AG20443 (cell line): ENCODE data around the gene SRRM3.
"Not testable (repeated sequence)": the region's sequence is repeated elsewhere in the genome, so short reads cannot be mapped to it uniquely, and the experiment has no call there.

Experiments used
- DNase-seq: peaks from one replicate; pipeline ENCODE4 v3.0.0; 2012; ENCODE audit warnings: low spot score, mixed read lengths

SRRM3 gene, protein sequence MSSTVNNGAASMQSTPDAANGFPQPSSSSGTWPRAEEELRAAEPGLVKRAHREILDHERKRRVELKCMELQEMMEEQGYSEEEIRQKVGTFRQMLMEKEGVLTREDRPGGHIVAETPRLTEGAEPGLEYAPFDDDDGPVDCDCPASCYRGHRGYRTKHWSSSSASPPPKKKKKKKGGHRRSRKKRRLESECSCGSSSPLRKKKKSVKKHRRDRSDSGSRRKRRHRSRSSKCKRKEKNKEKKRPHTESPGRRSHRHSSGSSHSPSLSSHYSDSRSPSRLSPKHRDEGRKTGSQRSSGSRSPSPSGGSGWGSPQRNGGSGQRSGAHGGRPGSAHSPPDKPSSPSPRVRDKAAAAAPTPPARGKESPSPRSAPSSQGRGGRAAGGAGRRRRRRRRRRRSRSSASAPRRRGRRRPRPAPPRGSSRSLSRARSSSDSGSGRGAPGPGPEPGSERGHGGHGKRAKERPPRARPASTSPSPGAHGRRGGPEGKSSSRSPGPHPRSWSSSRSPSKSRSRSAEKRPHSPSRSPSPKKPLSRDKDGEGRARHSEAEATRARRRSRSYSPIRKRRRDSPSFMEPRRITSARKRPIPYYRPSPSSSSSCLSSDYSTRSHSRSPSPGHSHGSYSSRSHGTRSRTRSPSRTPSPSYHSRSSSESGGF

DNA sequence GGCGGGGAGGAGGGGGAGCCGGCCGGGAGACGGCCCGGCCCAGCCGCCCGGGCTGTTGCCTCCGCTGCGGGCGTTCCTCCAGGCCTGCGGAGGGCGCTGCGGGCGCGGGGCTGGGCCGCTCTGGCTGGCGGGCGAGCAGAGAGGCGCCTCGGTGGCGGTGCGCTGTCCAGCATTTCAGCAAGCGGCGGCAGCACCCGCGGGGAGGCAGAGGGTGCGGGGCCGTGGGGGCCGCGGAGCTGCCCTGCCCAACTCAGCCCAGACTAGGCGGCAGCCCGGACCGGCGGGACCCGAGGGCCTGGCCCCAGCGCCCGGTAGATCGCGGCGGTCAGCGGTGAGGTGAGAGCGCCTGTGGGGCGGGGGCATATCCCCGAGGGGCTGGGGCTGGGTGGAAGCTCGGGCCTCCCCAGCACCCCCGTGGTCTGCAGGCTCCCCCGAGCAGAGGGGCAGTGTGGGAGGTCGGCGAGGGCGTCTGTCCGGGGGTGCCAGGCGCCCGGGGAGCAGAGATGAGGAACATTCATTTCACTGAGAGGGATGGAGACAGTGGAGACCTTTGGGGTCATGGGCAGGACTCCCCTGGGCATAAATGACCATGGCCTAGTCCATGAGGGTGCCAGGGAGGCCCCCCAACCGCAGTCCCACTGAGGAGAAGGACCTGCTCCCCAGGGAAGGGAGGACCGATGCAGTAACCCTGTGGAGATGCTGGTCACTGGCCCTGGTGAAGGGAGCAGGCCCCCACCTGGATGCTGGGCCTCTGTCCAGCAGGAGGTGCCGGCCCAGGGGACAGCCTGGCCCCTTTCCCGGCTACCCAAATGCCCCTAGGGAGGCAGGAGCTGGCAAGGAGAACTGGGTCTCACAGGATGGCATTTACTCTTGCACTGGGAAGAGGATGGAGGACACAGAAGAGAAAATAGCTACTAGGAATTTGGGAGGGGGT is at the start of gene SRRM3:
SRRM3 (plus strand) TSS at position 165 of the 934 bp plus-strand sequence. CDS start 33,171 bp downstream, outside the sequence.
- DNase-seq = peak; percentile 94

DNA sequence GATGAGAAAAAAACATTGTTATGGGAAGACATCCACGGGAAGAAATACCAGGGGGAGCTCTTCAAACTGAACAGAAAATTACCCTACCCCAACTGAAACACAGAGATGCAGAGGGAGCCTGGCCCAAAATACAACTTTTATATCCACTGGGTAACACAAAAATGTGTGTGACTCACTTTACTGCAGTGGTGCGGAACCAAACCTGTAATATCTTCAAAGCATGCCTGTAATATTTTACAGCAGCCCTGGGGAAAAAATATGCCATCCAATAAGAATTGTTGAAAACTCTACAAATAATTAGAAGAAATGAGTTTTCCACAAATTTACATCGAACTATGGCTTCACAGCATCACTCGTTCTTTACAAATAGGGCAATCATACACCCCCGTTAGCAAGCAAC is 49.8 kb upstream of the SRRM3 start:
- no peak for DNase-seq

DNA sequence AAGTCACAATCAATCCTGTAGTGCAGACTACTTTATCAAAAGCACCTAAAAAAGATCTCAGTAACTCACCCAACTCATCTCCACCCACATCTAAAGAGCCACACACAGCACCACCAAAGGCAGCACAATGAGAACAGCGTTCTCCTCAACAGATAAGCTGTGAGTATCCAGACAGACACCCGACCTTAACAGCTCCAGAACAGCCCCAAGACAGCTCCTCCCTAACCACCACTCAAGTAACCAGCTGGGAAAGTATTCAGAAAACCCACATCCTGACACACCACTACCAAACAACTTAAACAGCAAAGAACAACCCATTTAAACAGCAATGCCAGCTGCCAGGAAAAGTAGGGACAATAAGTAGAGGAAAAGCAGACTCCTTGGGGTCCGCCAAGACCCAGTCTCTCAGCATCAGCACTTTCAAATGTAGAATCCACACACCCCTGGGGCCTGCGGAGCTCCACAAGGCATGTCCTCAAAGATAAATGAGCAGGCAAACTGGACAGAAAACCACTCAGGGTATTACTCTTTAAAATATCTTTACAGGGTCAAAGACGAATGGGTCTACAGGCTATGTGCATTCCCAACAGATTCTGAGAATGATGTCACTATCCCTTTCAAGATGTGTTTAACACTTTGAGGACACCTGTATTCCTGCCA is 48.0 kb upstream of the SRRM3 start:
- not testable (repeated sequence) for DNase-seq

DNA sequence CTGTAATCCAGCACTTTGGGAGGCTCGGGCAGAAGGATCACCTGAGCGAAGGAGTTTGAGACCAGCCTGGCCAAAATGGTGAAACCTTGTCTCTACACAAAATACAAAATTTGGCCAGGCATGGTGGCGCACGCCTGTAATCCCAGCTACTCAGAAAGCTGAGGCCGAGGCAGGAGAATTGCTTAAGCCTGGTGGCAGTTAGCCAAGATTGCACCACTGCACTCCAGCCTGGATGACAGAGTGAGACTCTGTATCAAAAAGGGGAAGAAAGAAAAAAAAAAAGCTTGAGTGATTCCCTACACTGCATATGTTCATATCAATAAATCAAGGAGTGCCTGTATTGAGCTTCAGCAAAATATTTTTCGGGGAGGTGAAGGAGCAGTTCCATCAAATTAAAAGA is 45.8 kb upstream of the SRRM3 start:
- no peak for DNase-seq

DNA sequence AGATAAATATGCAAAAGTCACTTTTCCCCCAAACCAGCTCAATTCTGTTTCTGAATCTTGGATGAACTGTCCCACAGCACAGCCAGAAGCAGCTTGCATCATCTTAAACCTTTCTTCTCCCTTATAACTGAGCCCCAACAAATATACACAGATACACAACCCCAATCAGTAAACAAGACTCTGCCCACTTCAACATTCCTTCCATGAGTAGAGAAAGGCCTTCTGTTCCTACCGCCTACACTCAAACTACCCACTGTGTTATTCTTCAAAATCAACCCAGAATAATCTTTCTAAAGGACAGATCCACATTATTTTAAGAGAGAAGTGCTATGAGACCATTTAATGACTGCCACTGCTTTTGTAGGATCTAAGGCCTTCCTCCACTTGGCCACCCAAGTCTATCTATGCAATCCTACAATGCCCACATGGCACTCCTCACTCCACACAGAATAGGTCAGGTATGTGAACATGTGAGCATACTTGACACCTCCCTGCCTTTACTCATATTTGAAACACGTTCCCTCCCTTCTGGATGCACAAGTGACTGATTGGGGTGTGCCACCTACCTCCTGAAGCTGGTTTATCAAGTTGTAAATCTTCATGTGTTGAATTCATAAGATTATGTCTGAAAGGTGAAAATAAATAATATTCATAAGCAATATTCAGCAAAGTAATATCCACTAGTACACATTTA is 44.6 kb upstream of the SRRM3 start:
- DNase-seq = not testable (repeated sequence)

DNA sequence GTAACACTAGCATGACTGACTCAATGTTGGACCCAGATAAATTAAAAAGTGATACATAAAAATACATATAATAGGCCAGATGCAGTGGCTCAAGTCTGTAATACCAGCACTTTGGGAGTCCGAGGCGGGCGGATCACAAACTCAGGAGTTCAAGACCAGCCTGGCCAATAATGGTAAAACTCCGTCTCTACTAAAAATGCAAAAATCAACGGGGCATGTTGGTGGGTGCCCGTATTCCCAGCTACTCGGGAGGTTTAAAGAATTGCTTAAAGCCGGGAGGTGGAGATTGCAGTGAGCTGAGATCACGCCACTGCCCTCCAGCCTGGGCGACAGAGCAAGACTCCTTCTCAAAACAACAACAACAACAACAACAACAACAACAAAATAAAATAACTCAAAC is 43.3 kb upstream of the SRRM3 start:
- DNase-seq = not testable (repeated sequence)

DNA sequence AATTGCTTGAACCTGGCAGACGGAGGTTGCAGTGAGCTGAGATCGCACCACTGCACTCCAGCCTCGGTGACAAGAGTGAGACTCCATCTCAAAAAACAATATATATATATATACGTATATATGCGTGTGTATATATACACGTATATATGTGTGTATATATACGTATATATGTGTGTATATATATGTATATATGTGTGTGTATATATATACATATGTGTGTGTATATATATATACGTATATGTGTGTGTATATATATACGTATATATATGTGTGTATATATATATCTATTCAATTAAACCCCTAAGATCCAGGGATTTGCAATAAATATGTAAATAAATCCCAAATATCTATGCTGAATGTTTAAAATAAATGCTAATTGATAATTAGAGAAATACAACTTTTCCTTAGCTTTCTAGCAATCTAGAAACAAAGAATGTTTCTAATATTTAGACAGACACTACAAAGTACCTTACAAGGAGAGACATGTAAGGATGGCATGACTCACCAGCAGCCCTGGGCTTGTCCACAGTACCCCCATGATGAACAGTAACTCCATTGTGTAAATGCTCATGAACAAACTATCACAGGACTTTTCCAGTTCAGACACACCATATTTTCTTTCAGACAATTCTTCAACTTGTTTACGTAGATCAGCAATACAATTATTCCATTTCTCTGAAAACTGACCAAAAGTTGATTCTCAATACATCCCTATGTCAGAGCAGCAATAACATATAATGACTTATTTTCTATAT is 39.1 kb upstream of the SRRM3 start:
- DNase-seq = not testable (repeated sequence)

DNA sequence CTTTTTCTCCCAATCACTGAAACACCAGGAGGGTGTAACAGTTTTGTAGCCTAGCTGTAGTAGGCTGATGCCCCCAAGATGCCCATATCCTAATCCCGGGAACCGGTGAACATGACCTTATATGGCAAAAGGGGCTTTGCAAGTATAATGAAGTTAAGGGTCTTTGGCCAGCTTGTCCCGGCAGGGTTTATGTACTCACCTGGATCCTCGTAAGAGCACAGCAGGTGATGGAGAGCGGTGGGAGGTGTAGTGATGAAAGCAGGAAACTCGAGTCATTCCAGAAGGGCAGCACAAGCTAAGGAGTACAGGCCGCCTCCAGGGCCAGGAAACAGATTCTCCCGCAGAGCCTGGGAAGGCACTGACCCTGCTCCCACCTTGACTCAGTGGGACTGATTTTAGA is 37.9 kb upstream of the SRRM3 start:
- not testable (repeated sequence) for DNase-seq

DNA sequence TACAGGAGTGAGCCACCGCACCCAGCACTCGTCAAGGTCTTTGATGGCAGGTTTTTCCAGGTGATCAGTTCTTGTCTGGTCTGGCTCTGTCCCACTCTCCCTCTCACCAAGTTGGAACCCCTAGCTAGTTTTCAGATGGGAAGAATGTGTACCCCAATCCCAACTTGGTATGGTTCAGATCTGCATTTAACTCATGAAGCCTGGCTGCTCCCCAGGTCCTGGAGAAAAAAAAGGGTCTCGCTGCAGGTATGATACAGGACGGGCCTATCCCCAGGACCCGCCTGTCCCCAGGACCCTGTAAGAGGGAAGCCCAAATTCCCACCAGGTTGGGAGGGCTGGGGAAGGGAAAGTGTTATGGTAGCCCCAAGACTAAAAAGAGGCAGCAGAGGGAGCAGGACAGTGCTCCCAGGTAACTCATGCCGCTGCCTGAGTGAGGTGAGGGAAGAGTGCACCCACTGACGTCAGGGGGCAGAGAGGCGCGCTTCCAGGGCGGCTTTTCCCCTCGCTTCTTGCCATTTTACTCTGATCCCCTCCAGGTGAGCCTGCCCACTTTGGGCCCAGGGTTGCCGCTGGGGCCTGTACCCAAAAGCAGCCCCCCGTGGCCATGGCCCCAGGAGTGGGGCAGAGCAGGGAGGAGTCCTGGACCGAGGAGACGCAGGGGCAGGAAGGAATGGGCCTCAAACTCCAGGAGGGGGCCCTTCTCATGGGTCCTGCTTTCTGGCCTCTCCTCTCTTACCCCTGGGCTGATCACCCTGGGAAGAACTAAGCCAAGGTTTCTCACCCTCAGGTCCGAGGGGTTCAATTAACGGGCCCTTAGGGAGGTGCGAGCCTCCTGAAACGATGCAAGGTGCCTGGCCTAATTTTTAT is 36.4 kb upstream of the SRRM3 start:
- no peak for DNase-seq

DNA sequence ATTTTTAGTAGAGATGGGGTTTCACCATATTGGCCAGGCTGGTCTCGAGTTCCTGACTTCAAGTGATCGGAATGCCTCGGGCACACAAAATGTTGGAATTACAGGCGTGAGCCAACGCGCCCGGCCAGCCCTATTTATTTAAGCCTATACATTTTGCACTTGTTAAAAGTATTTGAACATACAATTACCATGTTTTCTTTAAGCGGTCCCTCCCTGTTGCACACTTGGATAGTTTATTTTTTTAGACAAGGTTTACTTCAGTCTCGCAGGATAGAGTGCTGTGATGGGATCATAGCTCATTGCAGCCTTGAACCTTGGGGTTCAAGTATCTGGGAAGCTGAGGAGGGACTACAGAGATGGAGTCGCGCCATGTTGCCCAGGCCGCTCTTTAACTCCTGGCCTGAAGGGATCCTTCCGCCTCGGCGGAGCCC is 35.7 kb upstream of the SRRM3 start:
- DNase-seq = no peak

DNA sequence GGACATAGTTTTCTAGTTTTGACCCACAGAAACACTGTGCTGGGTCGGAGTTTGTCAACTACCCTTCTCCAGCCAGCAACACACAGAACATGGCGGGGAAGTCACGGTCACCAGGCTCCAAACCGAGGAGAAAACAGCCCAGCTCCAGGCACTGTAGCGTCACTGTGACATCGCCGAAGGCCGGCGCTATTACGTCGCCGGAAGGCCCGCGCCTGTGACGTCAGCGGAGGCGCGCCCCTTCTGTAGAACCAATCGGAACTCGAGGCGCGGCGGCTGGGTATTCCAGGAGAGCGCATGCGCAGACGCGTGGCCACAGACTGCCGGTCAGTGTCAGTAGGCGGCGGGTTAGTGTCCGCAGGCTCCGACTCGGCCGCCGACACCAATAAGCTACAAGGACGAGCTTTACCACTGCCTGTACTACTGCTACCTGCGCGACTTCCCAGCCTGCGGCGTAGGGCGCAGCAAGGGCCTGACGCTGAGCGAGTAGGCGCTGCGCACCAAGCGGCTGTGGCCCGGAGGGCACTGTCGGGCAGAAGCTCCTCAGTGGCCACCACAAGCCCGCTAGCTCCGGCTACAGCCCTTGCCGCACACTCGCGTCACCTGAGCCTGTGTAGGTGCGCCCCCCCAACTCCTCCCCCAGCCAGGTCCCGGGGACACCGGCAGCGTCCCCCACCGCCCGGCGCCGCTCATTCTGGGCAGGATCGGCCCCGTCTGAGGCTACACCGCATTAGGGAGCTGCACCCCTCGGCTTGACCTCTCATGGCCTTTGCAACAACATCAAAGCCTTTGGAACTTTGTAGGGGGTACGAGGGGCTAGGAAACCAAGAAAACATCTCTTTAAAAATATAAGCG is 35.1 kb upstream of the SRRM3 start:
- DNase-seq = peak; percentile 99

DNA sequence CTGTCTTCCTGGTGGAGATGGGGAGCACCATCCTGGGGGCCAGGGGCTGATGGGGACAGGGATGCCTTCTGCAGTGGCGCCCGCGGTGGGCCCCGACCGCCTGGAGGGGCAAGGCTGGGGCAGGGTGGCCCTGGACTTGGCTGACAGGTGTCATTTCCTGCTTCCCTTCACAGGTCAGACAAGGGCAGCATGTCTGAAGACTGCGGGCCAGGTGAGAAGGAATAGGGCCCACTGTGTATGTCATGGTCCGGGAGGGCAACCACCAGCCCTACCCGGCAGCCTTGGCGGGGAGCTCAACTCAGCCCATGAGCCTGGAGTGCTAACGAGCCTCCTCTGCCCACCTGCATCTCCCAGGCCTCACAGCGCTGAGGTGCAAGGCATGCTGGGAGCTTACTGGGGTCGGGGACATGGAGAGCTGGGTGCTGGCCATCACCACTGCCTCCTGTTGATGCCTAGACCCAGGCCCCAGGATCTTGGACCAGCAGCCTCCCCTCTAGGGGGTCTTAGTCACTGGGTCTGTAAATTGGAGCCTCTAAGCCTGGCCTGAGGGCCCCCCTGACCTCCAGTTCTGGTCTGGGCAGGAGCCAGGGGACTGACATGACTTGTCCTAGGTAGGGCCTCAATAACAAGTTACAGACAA is 28.0 kb upstream of the SRRM3 start:
- DNase-seq = no peak

DNA sequence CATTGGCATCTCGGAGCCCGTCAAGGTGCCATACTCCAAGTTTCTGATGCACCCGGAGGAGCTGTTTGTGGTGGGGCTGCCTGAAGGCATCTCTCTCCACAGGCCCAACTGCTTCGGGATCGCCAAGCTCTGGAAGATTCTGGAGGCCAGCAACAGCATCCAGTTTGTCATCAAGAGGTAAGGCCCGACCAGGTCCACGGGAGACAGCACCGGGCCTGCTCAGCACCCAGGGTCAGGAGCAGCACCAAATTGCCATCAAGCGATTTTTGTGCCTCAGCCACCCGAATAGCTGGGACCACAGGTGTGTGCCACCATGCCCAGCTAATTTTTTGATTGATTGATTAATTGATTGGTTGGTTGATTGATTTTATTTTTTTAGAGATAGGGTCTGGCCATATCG is 24.7 kb upstream of the SRRM3 start:
- not testable (repeated sequence) for DNase-seq

DNA sequence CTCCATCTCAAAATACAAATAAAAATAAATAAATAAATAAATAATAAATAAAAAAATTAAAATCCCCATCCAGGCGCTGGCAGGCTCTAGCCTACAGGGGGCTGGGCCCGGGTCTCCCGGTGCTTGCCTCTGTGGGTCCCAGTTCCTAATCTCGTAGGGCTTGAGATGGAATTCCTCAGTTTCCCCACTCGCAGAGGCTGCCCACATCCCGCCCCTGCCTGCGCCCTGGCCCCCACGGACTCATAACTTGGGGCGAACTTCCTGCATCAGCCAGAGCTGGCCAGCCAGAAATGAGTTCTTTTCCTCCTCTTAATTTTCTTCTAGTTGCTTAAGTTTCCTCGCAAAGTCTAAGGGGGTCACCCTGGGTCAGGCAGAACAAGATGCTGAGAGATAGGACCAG is 22.0 kb upstream of the SRRM3 start:
- DNase-seq = no peak

DNA sequence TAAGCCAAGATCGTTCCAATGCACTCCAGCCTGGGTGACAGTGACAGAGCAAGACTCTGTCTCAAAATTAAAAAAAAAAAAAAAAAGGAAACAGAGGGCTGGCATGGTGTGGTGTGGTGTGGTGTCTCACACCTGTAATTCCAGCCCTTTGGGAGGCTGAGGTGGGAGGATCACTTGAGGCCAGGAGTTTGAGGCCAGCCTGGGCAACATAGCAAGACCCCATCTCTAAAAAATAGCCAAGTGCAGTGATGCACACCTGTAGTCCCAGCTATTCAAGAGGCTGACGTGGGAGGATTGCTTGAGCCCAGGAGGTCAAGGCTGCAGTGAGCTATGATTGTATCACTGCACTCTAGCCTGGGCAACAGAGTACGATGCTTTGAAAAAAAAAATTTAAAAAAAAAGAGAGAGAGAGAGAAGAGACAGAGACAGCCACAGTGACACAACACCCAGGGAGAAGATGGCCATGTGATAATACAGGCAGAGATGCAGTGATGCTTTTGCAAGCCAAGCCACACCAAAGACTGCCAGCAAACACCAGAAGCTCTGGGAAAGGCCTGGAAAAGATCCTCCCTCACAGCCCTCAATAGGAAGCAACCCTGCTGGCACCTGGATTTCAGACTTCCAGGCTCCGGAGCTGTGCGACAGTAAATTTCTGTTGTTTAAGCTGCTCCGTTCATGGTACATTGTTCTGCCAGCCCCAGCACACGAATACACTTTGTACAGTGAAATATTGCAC is 19.3 kb upstream of the SRRM3 start:
- no peak for DNase-seq

DNA sequence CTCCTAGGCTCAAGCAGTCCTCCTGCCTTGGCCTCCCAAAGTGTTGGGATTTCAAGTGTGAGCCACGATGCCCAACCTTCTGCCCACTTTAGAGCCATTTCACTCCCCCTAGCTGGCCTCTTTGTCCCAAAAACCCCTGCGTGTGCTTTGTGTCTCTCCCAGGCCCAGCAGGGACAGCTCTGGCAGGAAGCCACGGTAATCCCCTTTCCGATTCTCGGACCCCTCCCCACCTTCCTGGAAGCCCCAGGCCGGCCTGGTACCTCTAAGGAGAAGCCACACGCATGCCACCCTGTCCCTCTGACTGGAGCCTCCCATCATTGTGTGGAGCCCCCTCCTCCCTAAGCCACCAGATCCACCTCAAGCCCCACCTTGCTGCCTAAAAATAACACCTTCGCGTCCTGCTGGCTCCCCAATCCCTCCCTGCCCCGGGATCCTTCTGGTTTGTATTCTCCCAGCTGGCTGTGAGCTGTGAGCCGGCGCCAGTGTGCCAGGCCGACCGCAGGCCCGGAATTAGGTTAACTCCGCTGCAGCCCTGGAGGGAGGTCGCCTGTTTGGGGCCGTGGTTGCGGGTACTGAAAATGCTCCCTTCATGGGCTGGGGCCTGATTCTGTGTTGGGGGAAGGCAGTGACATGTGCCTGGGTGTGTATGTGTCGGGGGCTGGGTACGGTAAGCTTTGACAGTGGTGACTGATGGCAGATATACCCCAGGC is 16.4 kb upstream of the SRRM3 start:
- DNase-seq = no peak

DNA sequence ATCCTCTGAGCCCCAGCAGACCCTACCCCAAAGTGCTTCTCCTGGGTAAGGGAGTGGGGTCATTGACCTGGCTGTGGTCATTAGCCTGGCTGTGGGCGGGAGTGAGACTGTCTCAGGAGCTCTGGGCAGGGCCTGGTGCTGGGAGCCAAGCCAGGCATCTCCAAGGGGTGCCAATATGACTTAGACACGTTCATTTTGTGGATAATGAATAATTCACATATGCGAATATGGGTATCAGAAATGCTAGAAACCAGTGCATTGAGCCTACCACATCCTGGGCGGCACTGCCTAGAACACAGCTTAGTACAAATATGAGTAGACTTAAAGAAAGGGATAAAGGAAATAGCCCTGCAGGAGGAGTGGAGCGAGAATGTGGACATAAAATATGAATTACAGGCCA is 14.4 kb upstream of the SRRM3 start:
- no peak for DNase-seq
